Mesendoderm (in vitro differentiated cells): ENCODE data around the gene TMEM235.

Experiments
- DNase-seq: peaks from one replicate; pipeline ENCODE4 v3.0.0; 2013
- H2AK5ac ChIP-seq: 2 replicates; pipeline ENCODE4 v1.6.1; 2013; ENCODE audit warnings: low read length, inconsistent platforms
- H2BK120ac ChIP-seq: 2 replicates; pipeline ENCODE4 v1.6.1; 2013; ENCODE audit warnings: low read depth, mild to moderate bottlenecking, low read length, moderate library complexity, mixed read lengths
- H2BK15ac ChIP-seq: replicated peaks from 2 replicates; pipeline ENCODE4 v1.6.1; 2013; ENCODE audit warnings: low read depth, mild to moderate bottlenecking, moderate library complexity
- H2BK5ac ChIP-seq: 2 replicates; pipeline ENCODE4 v1.6.1; 2013; ENCODE audit warnings: low read length, inconsistent platforms
- H3K18ac ChIP-seq: 2 replicates; pipeline ENCODE4 v1.6.1; 2013; ENCODE audit warnings: mild to moderate bottlenecking, low read length, mixed read lengths
- H3K23ac ChIP-seq: one replicate; pipeline ENCODE4 v1.6.1; 2013; ENCODE audit warnings: low read length
- H3K27ac ChIP-seq: 2 replicates; pipeline ENCODE4 v1.5.1; 2013; ENCODE audit warnings: low read depth, mild to moderate bottlenecking, inconsistent platforms, low read length, moderate library complexity
- H3K27me3 ChIP-seq: 2 replicates; pipeline ENCODE4 v1.6.1; 2013; ENCODE audit warnings: low read length, control low read depth, mild to moderate bottlenecking, inconsistent platforms; ENCODE audit not compliant: insufficient read depth, poor library complexity
- H3K36me3 ChIP-seq: 2 replicates; pipeline ENCODE4 v1.6.1; 2013; ENCODE audit warnings: low read length, inconsistent platforms; ENCODE audit not compliant: control insufficient read depth, insufficient read depth
- H3K4ac ChIP-seq: one replicate; pipeline ENCODE4 v1.6.1; 2013; ENCODE audit warnings: low read depth, mild to moderate bottlenecking, low read length, moderate library complexity
- H3K4me1 ChIP-seq: 2 replicates; pipeline ENCODE4 v1.6.1; 2013; ENCODE audit warnings: low read depth, low read length, inconsistent platforms; ENCODE audit not compliant: control insufficient read depth
- H3K4me2 ChIP-seq: 2 replicates; pipeline ENCODE4 v1.6.1; 2013; ENCODE audit warnings: low read length
- H3K4me3 ChIP-seq: 2 replicates; pipeline ENCODE4 v1.5.1; 2013; ENCODE audit warnings: mild to moderate bottlenecking, low read length
- H3K56ac ChIP-seq: one replicate; pipeline ENCODE4 v1.6.1; 2013; ENCODE audit warnings: low read length
- H3K79me1 ChIP-seq: 2 replicates; pipeline ENCODE4 v1.6.1; 2013; ENCODE audit warnings: low read length, inconsistent platforms
- H3K79me2 ChIP-seq: 2 replicates; pipeline ENCODE4 v1.6.1; 2013; ENCODE audit warnings: mild to moderate bottlenecking, low read length; ENCODE audit not compliant: control insufficient read depth, insufficient read depth
- H3K9ac ChIP-seq: 2 replicates; pipeline ENCODE4 v1.6.1; 2013; ENCODE audit warnings: low read length, inconsistent platforms
- H4K5ac ChIP-seq: one replicate; pipeline ENCODE4 v1.6.1; 2013; ENCODE audit warnings: low read length
- H4K8ac ChIP-seq: one replicate; pipeline ENCODE4 v1.6.1; 2013; ENCODE audit warnings: low read depth, mild to moderate bottlenecking, control low read depth, low read length, moderate library complexity
- WGBS: extraction: QIAGEN DNeasy Blood & Tissue Kit; methylation state at CpG from one replicate; pipeline ENCODE4 v1.1.7; 2013; ENCODE audit warnings: low lambda C conversion rate, missing lambda C conversion rate; ENCODE audit not compliant: insufficient coverage; ENCODE audit errors: extremely low coverage; 5-methylcytosine and 5-hydroxymethylcytosine counted together

TMEM235 gene

DNA sequence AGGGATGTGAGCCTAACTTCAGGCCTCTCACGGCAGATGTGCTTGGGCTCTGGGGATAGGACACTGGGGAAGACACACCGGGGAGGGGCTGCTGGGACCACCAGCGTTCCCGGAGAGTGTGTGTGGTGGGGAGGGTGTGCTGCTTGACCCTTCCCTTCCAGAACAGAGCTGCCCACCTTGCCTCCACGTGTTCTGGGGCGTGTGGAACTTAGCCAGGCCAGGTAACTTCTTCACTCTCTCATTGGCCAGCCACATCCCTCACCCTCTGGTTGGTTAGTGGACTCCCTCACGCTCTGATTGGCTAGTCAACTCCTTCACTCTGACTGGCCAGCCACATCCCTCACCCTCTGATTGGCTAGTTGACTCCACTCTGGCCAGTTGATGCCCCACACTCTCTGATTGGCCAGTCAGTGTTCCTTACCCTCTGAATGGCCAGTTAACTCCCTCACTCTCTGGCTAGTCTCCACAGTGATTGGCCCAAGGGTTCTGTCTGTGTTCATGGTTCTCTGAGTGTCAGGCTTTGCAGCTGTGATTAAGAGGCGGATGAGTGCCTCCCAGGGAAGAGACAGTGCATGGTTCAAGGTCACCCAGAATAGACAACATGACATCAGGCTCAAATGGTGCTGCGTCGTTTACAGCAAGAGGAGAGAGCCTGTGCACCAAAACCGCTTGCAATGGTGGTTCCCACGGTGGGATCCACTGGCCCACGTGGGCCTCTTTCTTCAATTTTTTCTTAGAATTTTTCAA lies 10.0 kb downstream of the TMEM235 start:
- Histone ChIP-seq H4K8ac (no peak overlapping the region), H3K4ac (no peak overlapping the region), H3K56ac (no peak overlapping the region), H2BK5ac (no peak overlapping the region), H3K27me3 (no peaks in the 10 kb centered on the region), H3K36me3 (no peaks in the 10 kb centered on the region), H2AK5ac (no peak overlapping the region), H3K18ac (no peak overlapping the region), H4K5ac (no peak overlapping the region), H3K79me2 (no peaks in the 10 kb centered on the region), H3K4me1 (no peaks in the 10 kb centered on the region), H3K4me2 (no peak overlapping the region), H3K4me3 (no peak overlapping the region), H3K23ac (no peak overlapping the region), H2BK120ac (no peak overlapping the region), H3K9ac (no peak overlapping the region), H3K79me1 (no peaks in the 10 kb centered on the region), H2BK15ac (no peak overlapping the region), H3K27ac (no peak overlapping the region)
- WGBS = no CpG with 5 or more reads among the region's 13 CpGs
- DNase-seq = peak; percentile 90

DNA sequence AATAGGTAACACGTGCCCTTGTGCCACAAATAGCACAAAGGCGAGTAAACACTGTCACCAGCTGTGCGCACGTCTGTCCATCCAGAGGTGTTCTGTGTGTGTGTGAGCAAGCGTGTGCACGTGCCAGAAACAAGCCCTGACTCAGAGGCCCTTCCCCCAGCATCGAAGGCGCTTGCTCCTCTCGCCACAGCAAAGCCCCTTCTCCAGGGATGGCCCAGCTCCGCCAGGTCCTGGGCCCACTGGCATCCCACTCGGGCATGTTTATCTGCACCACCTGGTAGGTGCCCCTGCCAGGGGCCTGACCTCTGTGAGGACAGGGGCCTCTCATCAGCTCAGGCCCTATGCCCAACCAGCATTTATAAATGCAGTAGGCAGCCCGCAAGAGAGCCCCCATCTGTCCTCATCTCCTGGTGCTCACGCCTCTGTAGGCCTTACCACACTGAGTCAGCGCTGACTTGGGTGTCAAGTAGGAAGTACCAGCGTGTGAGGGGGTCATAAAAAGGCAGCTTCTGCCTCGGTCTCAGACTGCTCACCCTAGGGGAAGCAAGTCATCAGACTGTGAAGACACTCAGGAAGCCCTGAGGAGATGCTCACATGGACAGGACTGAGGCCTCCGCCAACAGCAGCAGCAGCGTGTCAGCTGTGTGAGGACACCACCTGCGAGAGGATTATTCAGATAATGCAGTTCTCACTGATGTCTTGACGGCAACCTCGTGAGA lies 10.8 kb downstream of the TMEM235 start:
- Histone ChIP-seq H3K36me3 (no peaks in the 10 kb centered on the region), H2BK15ac (no peak overlapping the region), H3K9ac (no peak overlapping the region), H3K56ac (no peak overlapping the region), H3K4ac (no peak overlapping the region), H3K18ac (no peak overlapping the region), H3K4me1 (peaks cover under 1% of the 10 kb centered on the region), H3K23ac (no peak overlapping the region), H2BK120ac (no peak overlapping the region), H2BK5ac (no peak overlapping the region), H4K5ac (no peak overlapping the region), H3K27ac (no peak overlapping the region), H2AK5ac (no peak overlapping the region), H3K79me1 (no peaks in the 10 kb centered on the region), H3K27me3 (no peaks in the 10 kb centered on the region), H3K4me2 (no peak overlapping the region), H3K4me3 (no peak overlapping the region), H3K79me2 (no peaks in the 10 kb centered on the region), H4K8ac (no peak overlapping the region)
- WGBS = no CpG with 5 or more reads among the region's 21 CpGs
- no peak for DNase-seq

DNA sequence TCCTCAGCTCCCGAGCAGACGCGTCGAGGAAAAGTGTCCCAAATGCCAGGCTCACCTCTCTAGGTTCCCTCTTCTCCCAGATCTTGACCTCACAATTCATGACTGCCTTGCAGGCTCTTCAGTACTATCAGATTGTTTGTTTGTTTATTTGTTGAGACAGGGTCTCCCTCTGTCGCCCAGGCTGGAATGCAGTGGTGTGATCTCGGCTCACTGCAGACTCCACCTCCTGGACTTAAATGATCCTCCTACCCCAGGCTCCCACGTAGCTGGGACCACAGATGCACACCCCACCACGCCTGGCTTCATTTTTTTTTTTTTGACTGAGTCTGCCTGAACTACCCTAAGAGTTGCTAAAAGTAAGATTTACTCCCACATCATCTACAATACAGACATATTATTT lies 15.9 kb downstream of the TMEM235 start:
- Histone ChIP-seq H2BK120ac (no peak overlapping the region), H2BK5ac (no peak overlapping the region), H3K9ac (peak overlapping the region; percentile 21), H3K79me2 (no peaks in the 10 kb centered on the region), H3K27ac (peak overlapping the region; percentile 40), H3K79me1 (no peaks in the 10 kb centered on the region), H3K23ac (no peak overlapping the region), H2BK15ac (no peak overlapping the region), H3K4me1 (peaks cover 2% of the 10 kb centered on the region), H2AK5ac (no peak overlapping the region), H3K4me2 (no peak overlapping the region), H4K5ac (no peak overlapping the region), H3K18ac (no peak overlapping the region), H3K27me3 (no peaks in the 10 kb centered on the region), H3K36me3 (no peaks in the 10 kb centered on the region), H3K56ac (peak overlapping the region; percentile 65), H3K4ac (no peak overlapping the region), H4K8ac (no peak overlapping the region), H3K4me3 (no peak overlapping the region)
- WGBS = no CpG with 5 or more reads among the region's 8 CpGs
- DNase-seq = peak; percentile 79

DNA sequence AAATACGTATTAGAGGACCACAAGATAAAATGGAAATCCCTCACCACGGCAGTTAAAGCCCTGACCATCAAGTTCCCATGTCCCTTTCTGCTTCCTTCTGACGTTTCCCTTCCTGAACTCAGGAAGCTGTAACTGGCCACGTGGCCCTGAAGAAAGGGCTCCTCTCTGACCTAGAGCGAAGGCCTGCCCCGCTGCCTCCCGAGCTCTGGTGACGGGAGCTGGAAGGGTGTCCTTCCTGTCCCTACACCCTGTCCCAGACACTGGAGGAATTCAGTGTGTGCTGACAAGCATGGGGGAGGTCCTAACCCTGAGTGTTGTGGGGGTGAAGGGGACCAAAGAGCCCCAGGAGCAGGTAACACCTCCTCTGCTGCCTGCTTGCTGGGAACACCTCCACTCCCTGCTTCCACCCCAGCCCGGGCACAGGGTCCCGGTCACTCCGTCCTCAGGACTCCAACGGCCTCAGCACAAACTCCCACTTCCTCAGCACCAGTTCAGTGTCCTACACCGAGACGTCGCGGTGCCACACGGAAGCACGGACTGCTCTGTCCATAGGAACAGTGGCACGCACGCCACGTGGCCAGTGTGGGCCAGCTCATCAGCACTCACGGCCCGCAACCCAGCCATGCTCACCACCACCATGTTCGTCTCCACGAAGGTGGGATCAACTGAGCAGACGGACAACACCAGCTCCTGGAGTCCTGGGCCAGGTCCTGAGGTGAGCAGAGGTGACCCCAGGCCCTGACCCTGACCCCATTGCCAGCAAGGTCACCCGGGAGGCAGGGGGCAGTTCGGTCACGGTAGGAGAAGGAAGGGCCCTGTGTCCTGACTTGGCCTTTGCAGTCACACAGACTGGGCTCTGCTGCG lies 16.9 kb downstream of the TMEM235 start:
- no peak overlapping the region for H3K4me3 ChIP-seq
- no peaks in the 10 kb centered on the region for H3K27me3 ChIP-seq
- H2BK5ac ChIP-seq = no peak overlapping the region
- H4K5ac ChIP-seq = no peak overlapping the region
- peaks cover 2% of the 10 kb centered on the region for H3K4me1 ChIP-seq
- no peak overlapping the region for H3K4me2 ChIP-seq
- H3K27ac ChIP-seq = no peak overlapping the region
- H3K56ac ChIP-seq = peak overlapping the region; percentile 12
- no peak overlapping the region for H2BK15ac ChIP-seq
- H4K8ac ChIP-seq = no peak overlapping the region
- H3K79me2 ChIP-seq = no peaks in the 10 kb centered on the region
- peak overlapping the region; percentile 8 for H2AK5ac ChIP-seq
- WGBS = no CpG with 5 or more reads among the region's 30 CpGs
- no peaks in the 10 kb centered on the region for H3K79me1 ChIP-seq
- H3K23ac ChIP-seq = no peak overlapping the region
- no peak overlapping the region for H3K18ac ChIP-seq
- H3K4ac ChIP-seq = no peak overlapping the region
- DNase-seq = no peak
- no peaks in the 10 kb centered on the region for H3K36me3 ChIP-seq
- no peak overlapping the region for H2BK120ac ChIP-seq
- H3K9ac ChIP-seq = no peak overlapping the region

DNA sequence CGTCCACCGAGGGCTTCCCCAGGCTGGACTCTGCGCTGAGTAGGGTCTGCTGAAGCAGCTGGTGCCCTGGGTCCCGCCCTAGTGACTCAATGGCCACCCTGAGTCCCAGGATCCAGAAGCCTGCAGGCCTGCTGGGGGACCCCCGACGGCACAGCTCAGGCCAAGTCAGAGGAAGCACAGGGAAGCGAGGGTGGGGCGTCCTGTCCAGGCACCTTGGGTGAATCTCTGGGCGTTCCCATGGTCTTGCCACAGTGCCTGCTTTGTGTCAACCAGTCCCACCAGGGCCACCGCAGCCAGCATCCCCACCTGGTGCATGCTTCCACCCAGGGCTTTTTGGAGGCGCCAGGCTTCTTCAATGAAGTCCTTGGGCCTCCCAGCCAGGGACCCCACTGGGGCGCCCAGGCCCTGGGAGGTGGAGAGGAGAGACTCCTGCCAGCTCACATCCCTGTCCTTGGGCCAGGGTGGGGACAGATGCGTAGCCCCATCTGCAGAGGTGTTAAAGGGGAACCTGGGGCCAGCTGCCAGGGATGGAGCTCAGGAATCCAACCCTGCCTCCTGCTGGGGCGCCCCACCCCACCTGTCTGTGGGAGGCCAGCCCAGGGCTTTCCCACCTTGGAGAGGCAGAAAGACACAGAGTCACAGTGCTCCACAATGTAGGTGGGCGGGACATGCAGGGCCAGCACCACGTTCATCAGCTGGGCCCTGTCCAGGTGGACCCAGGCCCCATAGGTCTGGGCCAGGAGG lies 17.8 kb downstream of the TMEM235 start:
- no peak overlapping the region for H4K5ac ChIP-seq
- H3K36me3 ChIP-seq = no peaks in the 10 kb centered on the region
- no peak overlapping the region for H3K18ac ChIP-seq
- H3K56ac ChIP-seq = peak overlapping the region; percentile 59
- no peaks in the 10 kb centered on the region for H3K79me2 ChIP-seq
- no peak for DNase-seq
- H3K4ac ChIP-seq = no peak overlapping the region
- no peak overlapping the region for H3K4me3 ChIP-seq
- no peak overlapping the region for H2BK15ac ChIP-seq
- H3K23ac ChIP-seq = no peak overlapping the region
- no peak overlapping the region for H2BK120ac ChIP-seq
- no peak overlapping the region for H3K27ac ChIP-seq
- no peaks in the 10 kb centered on the region for H3K79me1 ChIP-seq
- H3K4me1 ChIP-seq = peaks cover 2% of the 10 kb centered on the region
- no peak overlapping the region for H2BK5ac ChIP-seq
- H2AK5ac ChIP-seq = peak overlapping the region; percentile 6
- H3K27me3 ChIP-seq = no peaks in the 10 kb centered on the region
- H3K4me2 ChIP-seq = no peak overlapping the region
- H4K8ac ChIP-seq = no peak overlapping the region
- no CpG with 5 or more reads among the region's 16 CpGs for WGBS
- no peak overlapping the region for H3K9ac ChIP-seq
